Duodenal mucosa (tissue), 2 donors: ENCODE measurements around the gene PTGR2.
"Not testable (repeated sequence)": the region's sequence is repeated elsewhere in the genome, so short reads cannot be mapped to it uniquely, and the experiment has no call there.

ENCODE experiments used
- H3K27ac ChIP-seq: one replicate; pipeline ENCODE4 v1.7.0; 2013; ENCODE audit warnings: low read depth, low read length
- H3K27me3 ChIP-seq, 2 donors: one replicate each; pipeline ENCODE4 v1.7.0; 2013; ENCODE audit warnings: low read length in 2 of 2, control low read depth in 1 of 2; ENCODE audit not compliant: insufficient read depth in 2 of 2, control insufficient read depth in 1 of 2
- H3K36me3 ChIP-seq, 2 donors: one replicate each; pipeline ENCODE4 v1.7.0; 2013; ENCODE audit warnings: low read length in 2 of 2, control low read depth in 1 of 2; ENCODE audit not compliant: insufficient read depth in 2 of 2, control insufficient read depth in 1 of 2
- H3K4me1 ChIP-seq, 2 donors: one replicate each; pipeline ENCODE4 v1.7.0; 2013; ENCODE audit warnings: low read length in 2 of 2, control low read depth in 1 of 2; ENCODE audit not compliant: insufficient read depth in 2 of 2, control insufficient read depth in 1 of 2
- H3K4me3 ChIP-seq, 2 donors: one replicate each; pipeline ENCODE4 v1.7.0; 2013; ENCODE audit warnings: low read length in 2 of 2, low read depth in 1 of 2
- H3K9ac ChIP-seq, 2 donors: one replicate each; pipeline ENCODE4 v1.7.0; 2013; ENCODE audit warnings: low read length in 2 of 2, low read depth in 1 of 2
- H3K9me3 ChIP-seq, 2 donors: one replicate each; pipeline ENCODE4 v1.7.0; 2013; ENCODE audit warnings: low read length in 2 of 2, control low read depth in 1 of 2; ENCODE audit not compliant: control insufficient read depth in 1 of 2

The PTGR2 gene

DNA sequence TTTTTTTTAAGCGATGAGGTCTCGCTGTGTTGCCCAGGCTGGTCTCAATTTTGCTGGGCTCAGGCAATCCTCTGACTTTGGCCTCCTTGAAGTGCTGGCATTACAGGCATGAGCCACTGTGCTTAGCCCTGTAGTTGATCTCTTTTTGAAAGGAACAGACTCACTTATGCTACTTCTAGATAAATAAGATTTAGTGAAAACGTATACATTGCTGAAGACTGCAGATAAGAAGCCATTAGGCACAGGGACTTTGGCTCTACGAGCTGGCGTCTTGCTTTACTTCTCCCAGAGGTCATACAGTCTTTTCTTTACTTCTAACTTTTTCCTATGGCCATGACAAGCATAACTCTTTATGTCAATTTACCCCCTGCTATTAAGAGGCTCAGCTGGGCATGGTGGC lies 9.4 kb downstream of the PTGR2 start:
- peaks cover 19 to 24% of the 10 kb centered on the region in 2 donors for H3K4me1 ChIP-seq
- no peaks in the 10 kb centered on the region for H3K27me3 ChIP-seq
- no peaks in the 10 kb centered on the region for H3K9me3 ChIP-seq
- peaks cover 0 to 4% of the 10 kb centered on the region in 2 donors for H3K36me3 ChIP-seq
- H3K9ac ChIP-seq, result peak overlapping the region in 1 of 2 donors; percentile 4
- H3K4me3 ChIP-seq, result no peak overlapping the region
- H3K27ac ChIP-seq, result no peak overlapping the region

DNA sequence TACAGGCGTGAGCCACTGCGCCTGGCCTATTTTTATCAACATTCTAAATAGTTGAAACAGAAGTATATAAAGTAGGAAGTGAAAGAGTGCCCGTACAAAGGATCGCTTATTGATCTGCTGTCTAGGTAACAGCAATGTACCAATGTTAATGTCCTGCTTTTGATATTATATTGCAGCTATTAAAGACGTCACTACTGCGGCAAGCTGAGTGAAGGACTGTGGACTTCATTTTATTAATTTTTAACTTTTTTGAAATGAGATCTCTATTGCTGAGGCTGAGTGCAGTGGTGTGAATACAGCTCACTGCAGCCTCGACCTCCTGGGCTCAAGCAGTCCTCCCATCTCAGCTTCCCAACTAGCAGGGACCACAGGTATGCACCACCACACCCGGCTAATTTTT lies 10.8 kb downstream of the PTGR2 start:
- peaks cover 19 to 24% of the 10 kb centered on the region in 2 donors for H3K4me1 ChIP-seq
- peaks cover 0 to 4% of the 10 kb centered on the region in 2 donors for H3K36me3 ChIP-seq
- H3K27me3 ChIP-seq, result no peaks in the 10 kb centered on the region
- H3K9me3 ChIP-seq, result no peaks in the 10 kb centered on the region
- no peak overlapping the region for H3K27ac ChIP-seq
- H3K4me3 ChIP-seq, result no peak overlapping the region
- H3K9ac ChIP-seq, result peak overlapping the region in 1 of 2 donors; percentile 25

DNA sequence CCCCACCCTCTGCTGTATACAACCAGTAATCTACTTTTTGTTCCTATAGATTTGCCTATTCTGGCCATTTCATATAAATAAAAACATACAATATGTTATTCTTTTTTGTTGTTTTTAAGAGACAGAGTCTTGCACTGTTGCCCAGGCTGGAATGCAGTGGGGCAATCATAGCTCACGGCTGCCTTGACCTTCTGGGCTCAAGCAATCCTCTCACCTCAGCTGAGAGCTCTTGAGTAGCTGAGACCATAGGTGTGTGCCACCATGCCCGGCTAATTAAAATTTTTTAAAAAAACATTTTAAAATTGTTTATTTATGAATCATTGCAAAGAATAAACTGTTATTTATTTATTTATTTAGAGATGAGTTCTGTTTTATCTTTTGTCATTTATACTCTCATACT lies 11.6 kb downstream of the PTGR2 start:
- Histone ChIP-seq H3K4me3 (no peak overlapping the region), H3K27ac (no peak overlapping the region), H3K9ac (no peak overlapping the region), H3K27me3 (no peaks in the 10 kb centered on the region), H3K4me1 (peaks cover 19 to 24% of the 10 kb centered on the region in 2 donors), H3K9me3 (no peaks in the 10 kb centered on the region), H3K36me3 (peaks cover 0 to 4% of the 10 kb centered on the region in 2 donors)

DNA sequence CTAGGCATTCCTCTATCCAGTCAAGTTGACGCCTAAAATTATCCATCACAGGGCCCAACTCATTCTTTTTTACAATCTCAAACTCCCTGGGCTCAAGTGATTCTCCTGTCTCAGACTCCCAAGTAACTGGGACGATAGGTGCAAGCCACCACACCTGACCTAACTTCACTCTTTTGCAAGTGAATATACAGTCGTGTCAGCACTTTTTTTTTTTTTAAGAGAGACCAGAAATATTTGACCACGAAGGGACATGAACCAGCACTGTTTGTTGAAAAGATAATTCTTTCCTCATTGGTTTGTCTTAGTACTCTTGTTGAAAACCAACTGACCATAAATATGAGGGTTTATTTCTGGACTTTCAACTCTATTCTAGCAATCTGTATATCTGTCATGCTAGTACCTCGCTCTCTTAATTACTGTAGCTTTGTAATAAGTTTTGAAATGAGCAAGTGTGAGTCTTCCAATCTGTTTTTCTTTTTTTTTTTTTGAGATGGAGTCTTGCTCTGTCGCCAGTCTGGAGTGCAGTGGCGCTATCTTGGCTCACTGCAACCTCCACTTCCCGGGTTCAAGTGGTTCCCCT lies 14.0 kb downstream of the PTGR2 start:
- peaks cover 17 to 22% of the 10 kb centered on the region in 2 donors for H3K4me1 ChIP-seq
- H3K27me3 ChIP-seq, result no peaks in the 10 kb centered on the region
- H3K9ac ChIP-seq, result no peak overlapping the region
- no peak overlapping the region for H3K27ac ChIP-seq
- H3K36me3 ChIP-seq, result peaks cover 2 to 4% of the 10 kb centered on the region in 2 donors
- no peak overlapping the region for H3K4me3 ChIP-seq
- no peaks in the 10 kb centered on the region for H3K9me3 ChIP-seq

DNA sequence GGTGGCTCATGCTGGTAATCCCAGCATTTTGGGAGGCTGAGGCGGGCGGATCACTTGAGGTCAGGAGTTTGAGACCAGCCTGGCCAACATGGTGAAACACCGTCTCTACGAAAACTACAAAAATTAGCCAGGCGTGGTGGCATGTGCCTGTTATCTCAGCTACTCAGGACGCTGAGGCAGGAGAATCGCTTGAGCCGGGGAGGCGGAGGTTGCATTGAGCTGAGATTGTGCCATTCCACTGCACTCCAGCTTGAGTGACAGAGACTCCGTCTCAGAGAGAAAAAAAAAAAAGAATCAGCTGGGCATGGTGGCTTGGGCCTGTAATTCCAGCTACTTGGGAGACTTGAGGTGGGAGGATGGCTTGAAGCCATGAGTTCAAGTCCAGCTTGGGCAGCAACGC lies 18.1 kb downstream of the PTGR2 start:
- H3K36me3 ChIP-seq, H3K27me3 ChIP-seq: not testable (repeated sequence)

DNA sequence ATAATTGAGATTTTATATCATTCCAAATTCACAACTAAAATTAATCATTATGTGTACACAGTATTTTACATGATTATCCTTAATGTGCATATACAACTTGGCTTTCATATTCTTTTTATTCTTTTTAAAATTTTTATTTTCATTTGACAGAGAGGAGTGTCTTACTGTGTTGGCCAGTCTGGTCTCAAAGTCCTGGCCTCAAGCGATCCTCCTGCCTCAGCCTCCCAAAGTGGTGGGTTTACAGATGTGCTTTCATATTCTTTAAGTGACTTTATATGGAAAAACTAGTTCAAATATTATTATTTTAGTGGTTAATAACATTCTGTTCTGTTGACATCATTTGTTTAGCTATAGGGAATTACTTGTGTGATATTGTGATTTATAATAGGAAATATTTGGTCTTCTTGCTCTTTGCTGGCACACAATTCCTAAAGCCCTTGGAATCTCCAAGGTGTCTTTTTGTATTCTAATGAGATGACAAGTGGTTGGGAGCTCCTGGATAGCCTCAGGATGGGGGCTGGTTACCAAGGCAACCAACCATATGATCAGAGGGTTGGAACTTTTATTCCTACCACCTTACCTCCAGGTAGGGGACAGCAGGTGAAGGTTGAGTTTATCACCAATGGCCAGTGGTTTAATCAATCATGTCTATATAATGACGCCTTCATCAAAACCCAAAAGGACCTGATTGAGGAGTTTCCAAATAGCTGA lies 19.0 kb downstream of the PTGR2 start:
- peaks cover 0 to 7% of the 10 kb centered on the region in 2 donors for H3K36me3 ChIP-seq
- H3K27ac ChIP-seq, result no peak overlapping the region
- peaks cover 0 to 8% of the 10 kb centered on the region in 2 donors for H3K4me1 ChIP-seq
- H3K27me3 ChIP-seq, result no peaks in the 10 kb centered on the region
- no peak overlapping the region for H3K4me3 ChIP-seq
- H3K9me3 ChIP-seq, result no peaks in the 10 kb centered on the region
- no peak overlapping the region for H3K9ac ChIP-seq

More for the DNA sequence above, 18.1 kb downstream of the PTGR2 start:
- not testable (repeated sequence) for H3K27ac ChIP-seq, H3K4me3 ChIP-seq, H3K9ac ChIP-seq, H3K9me3 ChIP-seq
- peaks cover 4 to 17% of the 10 kb centered on the region in 2 donors for H3K4me1 ChIP-seq

DNA sequence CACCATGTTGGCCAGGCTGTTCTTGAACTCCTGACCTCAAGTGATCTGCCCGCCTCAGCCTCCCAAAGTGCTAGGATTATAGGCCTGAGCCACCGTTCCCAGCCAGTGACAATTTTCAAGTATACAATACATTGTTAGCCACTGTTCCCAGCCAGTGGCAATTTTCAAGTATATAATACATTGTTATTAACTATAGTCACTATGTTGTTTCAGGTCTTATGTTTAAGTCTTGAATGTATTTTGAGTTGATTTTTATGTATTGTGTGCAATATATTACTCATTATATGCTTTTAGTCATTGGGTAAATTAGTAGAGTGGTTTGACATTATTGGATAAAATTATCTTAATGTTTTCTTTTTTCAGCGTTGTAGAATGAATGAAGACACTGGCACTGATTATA lies 22.0 kb downstream of the PTGR2 start:
- H3K27ac ChIP-seq, result no peak overlapping the region
- peaks cover 3 to 9% of the 10 kb centered on the region in 2 donors for H3K36me3 ChIP-seq
- H3K9me3 ChIP-seq, result no peaks in the 10 kb centered on the region
- no peak overlapping the region for H3K4me3 ChIP-seq
- no peaks in the 10 kb centered on the region for H3K27me3 ChIP-seq
- H3K9ac ChIP-seq, result no peak overlapping the region
- H3K4me1 ChIP-seq, result peaks cover 0 to 8% of the 10 kb centered on the region in 2 donors

DNA sequence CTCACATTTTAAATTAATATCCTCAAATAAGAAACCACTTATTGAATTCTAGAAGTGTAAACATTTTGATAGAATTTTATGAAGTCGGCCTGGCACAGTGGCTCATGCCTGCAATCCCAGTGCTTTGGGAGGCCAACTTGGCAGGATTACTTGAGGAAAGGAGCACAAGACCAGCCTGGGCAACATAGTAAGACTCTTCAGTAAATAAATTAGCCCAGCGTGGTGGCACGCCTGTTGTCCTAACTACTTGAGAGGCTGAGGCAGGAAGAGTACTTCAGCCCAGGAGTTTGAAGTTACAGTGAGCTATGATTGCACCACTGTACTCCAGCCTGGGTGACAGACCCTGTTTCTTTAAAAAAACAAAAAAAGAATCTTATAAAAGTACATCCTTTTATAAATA lies 26.2 kb downstream of the PTGR2 start:
- Histone ChIP-seq H3K4me1 (peaks cover 0 to 8% of the 10 kb centered on the region in 2 donors), H3K27ac (no peak overlapping the region), H3K4me3 (no peak overlapping the region), H3K9ac (no peak overlapping the region), H3K36me3 (peaks cover 6 to 8% of the 10 kb centered on the region in 2 donors), H3K27me3 (no peaks in the 10 kb centered on the region), H3K9me3 (no peaks in the 10 kb centered on the region)

DNA sequence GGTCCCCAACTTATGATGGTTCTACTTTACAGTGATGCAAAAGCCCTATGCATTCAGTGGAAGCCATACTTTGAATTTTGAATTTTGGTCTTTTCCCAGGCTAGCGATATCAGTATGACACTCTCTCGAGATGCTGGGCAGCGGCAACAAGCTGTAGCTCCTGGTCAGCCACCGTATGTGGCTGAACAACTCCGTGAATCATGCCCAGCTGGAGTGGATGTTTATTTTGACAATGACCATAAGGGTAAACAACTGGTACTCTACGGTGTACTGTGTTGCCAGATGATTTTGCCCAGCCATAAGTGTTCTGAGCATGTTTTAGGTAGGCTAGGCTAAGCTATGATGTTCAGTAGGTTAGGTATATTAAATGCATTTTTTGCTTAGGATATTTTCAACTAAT lies 26.8 kb downstream of the PTGR2 start:
- Histone ChIP-seq H3K4me3 (no peak overlapping the region), H3K9me3 (no peaks in the 10 kb centered on the region), H3K9ac (no peak overlapping the region), H3K4me1 (peaks cover 0 to 8% of the 10 kb centered on the region in 2 donors), H3K27me3 (no peaks in the 10 kb centered on the region), H3K27ac (no peak overlapping the region), H3K36me3 (peaks cover 6 to 8% of the 10 kb centered on the region in 2 donors)

DNA sequence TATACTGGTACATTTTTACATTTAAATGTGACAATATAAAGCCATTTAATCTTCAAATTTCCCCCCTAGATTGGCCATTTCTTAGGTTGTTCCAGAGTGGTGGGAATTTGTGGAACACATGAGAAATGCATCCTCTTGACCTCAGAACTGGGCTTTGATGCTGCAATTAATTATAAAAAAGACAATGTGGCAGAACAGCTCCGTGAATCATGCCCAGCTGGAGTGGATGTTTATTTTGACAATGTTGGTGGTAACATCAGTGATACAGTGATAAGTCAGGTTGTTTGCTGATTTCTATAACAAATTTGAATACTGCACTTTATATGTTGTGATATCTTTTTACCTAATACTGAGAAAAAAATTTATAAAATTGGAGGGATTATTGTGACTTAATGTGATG lies 27.4 kb downstream of the PTGR2 start:
- H3K9ac ChIP-seq, result no peak overlapping the region
- peaks cover 6 to 8% of the 10 kb centered on the region in 2 donors for H3K36me3 ChIP-seq
- H3K4me3 ChIP-seq, result no peak overlapping the region
- peaks cover 0 to 6% of the 10 kb centered on the region in 2 donors for H3K4me1 ChIP-seq
- H3K27ac ChIP-seq, result no peak overlapping the region
- H3K9me3 ChIP-seq, result no peaks in the 10 kb centered on the region
- no peaks in the 10 kb centered on the region for H3K27me3 ChIP-seq
